A549 (cell line): Measurements from ENCODE around the gene FBRSL1. TPM values are rescaled to one million over a fixed set of nuclear protein-coding genes. Genes with fewer than 3 reads are reported as not detected.

Source experiments
- ATAC-seq, 2 experiments: fragments of 200-7000 bp in 1 of 2; fragments of >200 bp in 1 of 2; cut with Nextera tagmentation in 1 of 2; cut with Tn5 transposase in 1 of 2; 3 replicates each; pipeline versions ENCODE4 v1.8.0 to v1.9.1; 2018 to 2020; ENCODE audit warnings: mild to moderate bottlenecking in 1 of 2, moderate library complexity in 1 of 2
- CTCF ChIA-PET: fragments of 300-600 bp; sonication (Branson Sonifier 250); formaldehyde crosslinking; extraction: SDS; loops from one replicate; lab custom pipeline; 2021; ENCODE audit warnings: antibody characterized with exemption, inconsistent platforms; lab: Yijun Ruan, JAX
- POLR2A ChIA-PET: fragments of 350-600 bp; formaldehyde crosslinking; extraction: SDS; loops from one replicate; lab custom pipeline; 2021; ENCODE audit warnings: antibody characterized with exemption, inconsistent platforms; lab: Yijun Ruan, JAX
- DNase-seq, 2 experiments: peaks; one replicate each; pipeline versions ENCODE4 v3.0.0 to v3.0.0-alpha.2; 2011 to 2016; ENCODE audit warnings: low read depth in 1 of 2, low spot score in 1 of 2
- FAIRE-seq: peaks from 2 replicates; lab custom pipeline; 2011; peaks lifted over from hg19 to GRCh38; lab: Jason Lieb, UNC
- H3K27ac ChIP-seq, 2 experiments: fragments of >200 bp; sonication (Bioruptor Twin); formaldehyde crosslinking; 3 replicates each; pipeline ENCODE4 v1.5.1; 2016 to 2017
- H3K4me1 ChIP-seq: fragments of >200 bp; sonication (Bioruptor Twin); formaldehyde crosslinking; 3 replicates; pipeline ENCODE4 v1.6.1; 2016
- H3K4me2 ChIP-seq: fragments of >200 bp; sonication (Bioruptor Twin); formaldehyde crosslinking; 3 replicates; pipeline ENCODE4 v1.6.1; 2016
- H3K4me3 ChIP-seq: fragments of >200 bp; sonication (Bioruptor Twin); formaldehyde crosslinking; 3 replicates; pipeline ENCODE4 v1.5.1; 2016
- H3K9me3 ChIP-seq: fragments of >200 bp; sonication (Bioruptor Twin); formaldehyde crosslinking; 3 replicates; pipeline ENCODE4 v1.6.1; 2016
- CBX2 ChIP-seq: fragments of 200-600 bp; sonication (generic); IDR thresholded peaks from 2 replicates; pipeline ENCODE4 v1.6.1; 2016; ENCODE audit warnings: low read depth, mild to moderate bottlenecking, borderline replicate concordance
- CTCF ChIP-seq: fragments of >200 bp; sonication (Bioruptor Twin); formaldehyde crosslinking; IDR thresholded peaks from 3 replicates; pipeline ENCODE4 v1.5.1; 2016
- EHF ChIP-seq: fragments of 250-450 bp; sonication (Bioruptor Pico); IDR thresholded peaks from 2 replicates; pipeline ENCODE4 v1.5.0; 2020; ENCODE audit warnings: mild to moderate bottlenecking
- EHMT2 ChIP-seq: fragments of 200-600 bp; sonication (generic); IDR thresholded peaks from 2 replicates; pipeline ENCODE4 v1.6.1; 2016; ENCODE audit warnings: antibody characterized with exemption, low read depth, mild to moderate bottlenecking, moderate library complexity
- EP300 ChIP-seq, 2 experiments: fragments of >200 bp; sonication (Bioruptor Twin); formaldehyde crosslinking; IDR thresholded peaks; 2 replicates in 1 of 2; 3 replicates in 1 of 2; pipeline ENCODE4 v1.6.1; 2016 to 2017
- ESRRA ChIP-seq: fragments of 150-350 bp; IDR thresholded peaks from 2 replicates; pipeline ENCODE4 v1.6.1; 2014; ENCODE audit warnings: mild to moderate bottlenecking, low read length, borderline replicate concordance
- FOSL2 ChIP-seq, 2 experiments: fragments of 450-650 bp in 1 of 2; fragments of >200 bp in 1 of 2; sonication (Bioruptor Twin) in 1 of 2; formaldehyde crosslinking; IDR thresholded peaks; 2 replicates each; pipeline versions ENCODE4 v1.5.0 to v1.6.1; 2016 to 2020; ENCODE audit warnings: mild to moderate bottlenecking in 1 of 2, moderate library complexity in 1 of 2
- GATA3 ChIP-seq: IDR thresholded peaks from 2 replicates; pipeline ENCODE4 v1.6.1; 2012; ENCODE audit warnings: borderline replicate concordance
- HES2 ChIP-seq: fragments of >200 bp; sonication (Bioruptor Twin); formaldehyde crosslinking; IDR thresholded peaks from 2 replicates; pipeline ENCODE4 v1.6.1; 2016
- HEYL ChIP-seq: fragments of 250-450 bp; sonication (Bioruptor Pico); IDR thresholded peaks from 2 replicates; pipeline ENCODE4 v1.8.0; 2021; ENCODE audit warnings: mild to moderate bottlenecking, moderate library complexity
- HOXA7 ChIP-seq: fragments of 250-450 bp; sonication (Bioruptor Pico); IDR thresholded peaks from 2 replicates; pipeline ENCODE4 v1.5.0; 2020; ENCODE audit warnings: mild to moderate bottlenecking, moderate library complexity
- HOXB13 ChIP-seq: fragments of 250-450 bp; sonication (Bioruptor Pico); IDR thresholded peaks from 2 replicates; pipeline ENCODE4 v1.5.0; 2020; ENCODE audit warnings: low read depth, mild to moderate bottlenecking, moderate library complexity
- HOXB5 ChIP-seq: fragments of 250-450 bp; sonication (Bioruptor Pico); IDR thresholded peaks from 2 replicates; pipeline ENCODE4 v1.5.0; 2020; ENCODE audit warnings: mild to moderate bottlenecking, moderate library complexity
- KDM1A ChIP-seq: fragments of 200-600 bp; sonication (generic); IDR thresholded peaks from 2 replicates; pipeline ENCODE4 v1.6.1; 2016; ENCODE audit warnings: low read depth, mild to moderate bottlenecking
- MAFK ChIP-seq: fragments of 450-650 bp; IDR thresholded peaks from 2 replicates; pipeline ENCODE4 v1.6.1; 2014; ENCODE audit not compliant: partially characterized antibody
- MYC ChIP-seq: IDR thresholded peaks from 2 replicates; pipeline ENCODE4 v1.6.1; 2012; ENCODE audit warnings: mild to moderate bottlenecking, inconsistent platforms, low read length, improper control_type of control experiment, borderline replicate concordance
- NPAS2 ChIP-seq: fragments of 250-450 bp; sonication (Bioruptor Pico); IDR thresholded peaks from 2 replicates; pipeline ENCODE4 v1.8.0; 2022; ENCODE audit warnings: mild to moderate bottlenecking, moderate library complexity, borderline replicate concordance
- NR3C1 ChIP-seq: fragments of >200 bp; sonication (Bioruptor Twin); formaldehyde crosslinking; IDR thresholded peaks from 3 replicates; pipeline ENCODE4 v1.6.1; 2017
- POLR2A ChIP-seq: IDR thresholded peaks from 2 replicates; pipeline ENCODE4 v1.6.1; 2012; ENCODE audit warnings: mild to moderate bottlenecking, low read length
- POLR2AphosphoS2 ChIP-seq: conservative IDR thresholded peaks from 2 replicates; pipeline ENCODE4 v1.6.1; 2012; ENCODE audit warnings: low read length, improper control_type of control experiment, inconsistent platforms
- RAD21 ChIP-seq, 2 experiments: fragments of >200 bp in 1 of 2; sonication (Bioruptor Twin) in 1 of 2; formaldehyde crosslinking in 1 of 2; IDR thresholded peaks in 1 of 2; conservative IDR thresholded peaks in 1 of 2; 2 replicates in 1 of 2; 3 replicates in 1 of 2; pipeline ENCODE4 v1.6.1; 2012 to 2018; ENCODE audit warnings: inconsistent platforms in 1 of 2
- RARB ChIP-seq: fragments of 250-450 bp; sonication (Bioruptor Pico); IDR thresholded peaks from 2 replicates; pipeline ENCODE4 v1.8.0; 2021; ENCODE audit warnings: mild to moderate bottlenecking, moderate library complexity
- RFX5 ChIP-seq: fragments of 450-650 bp; IDR thresholded peaks from 2 replicates; pipeline ENCODE4 v1.7.1; 2014; ENCODE audit warnings: antibody characterized with exemption, mild to moderate bottlenecking, moderate library complexity
- SMC3 ChIP-seq: fragments of >200 bp; sonication (Bioruptor Twin); formaldehyde crosslinking; IDR thresholded peaks from 3 replicates; pipeline ENCODE4 v1.6.1; 2018; ENCODE audit warnings: inconsistent platforms
- SREBF2 ChIP-seq: fragments of 450-650 bp; IDR thresholded peaks from 2 replicates; pipeline ENCODE4 v1.6.1; 2014; ENCODE audit warnings: mild to moderate bottlenecking, moderate library complexity
- ZC3H11A ChIP-seq: fragments of 450-650 bp; IDR thresholded peaks from 2 replicates; pipeline ENCODE4 v1.6.1; 2014; ENCODE audit warnings: antibody characterized with exemption, mild to moderate bottlenecking
- ZFP36 ChIP-seq: fragments of 450-650 bp; IDR thresholded peaks from 2 replicates; pipeline ENCODE4 v1.6.1; 2014; ENCODE audit warnings: borderline replicate concordance; ENCODE audit not compliant: partially characterized antibody
- ZNF302 ChIP-seq: fragments of 250-450 bp; sonication (Bioruptor Pico); IDR thresholded peaks from 2 replicates; pipeline ENCODE4 v1.9.0; 2021; ENCODE audit warnings: inconsistent platforms, mild to moderate bottlenecking, moderate library complexity
- ZSCAN20 ChIP-seq: fragments of 250-450 bp; sonication (Bioruptor Pico); IDR thresholded peaks from 2 replicates; pipeline ENCODE4 v1.8.0; 2022; ENCODE audit warnings: mild to moderate bottlenecking, moderate library complexity
- WGBS: methylation state at CpG from one replicate; pipeline ENCODE4 v1.1.6; 2017; ENCODE audit errors: missing lambda C conversion rate; 5-methylcytosine and 5-hydroxymethylcytosine counted together
- polyA plus RNA-seq, 4 experiments: library from polyadenylated mRNA; depleted of rRNA in 3 of 4; stranded (reverse); fragments of >200 nt; fragmentation: RNase III in 1 of 4; extraction: RNeasy Plus Mini Kit Qiagen cat#74134 plus additional on column Dnase treatment in 1 of 4; gene quantifications; 2 replicates in 3 of 4; 3 replicates in 1 of 4; pipeline ENCODE4 v1.2.3, GENCODE V29; 2011 to 2017
- TF ChIP-seq, protein P1 (sequence below): fragments of 250-450 bp; sonication (Bioruptor Pico); IDR thresholded peaks from 2 replicates; pipeline ENCODE4 v1.5.0; 2020; ENCODE audit warnings: low read depth, mild to moderate bottlenecking, moderate library complexity
- TF ChIP-seq, protein P2 (sequence below): IDR thresholded peaks from 2 replicates; pipeline ENCODE4 v1.6.1; 2012; ENCODE audit warnings: low read depth, borderline replicate concordance
- TF ChIP-seq, protein P3 (sequence below): IDR thresholded peaks from 2 replicates; pipeline ENCODE4 v1.6.1; 2012

FBRSL1 gene
- polyA plus RNA-seq, 2 of the 4 experiments (the other 2 are of a cell fraction) = 3.0 to 32.8 TPM

DNA sequence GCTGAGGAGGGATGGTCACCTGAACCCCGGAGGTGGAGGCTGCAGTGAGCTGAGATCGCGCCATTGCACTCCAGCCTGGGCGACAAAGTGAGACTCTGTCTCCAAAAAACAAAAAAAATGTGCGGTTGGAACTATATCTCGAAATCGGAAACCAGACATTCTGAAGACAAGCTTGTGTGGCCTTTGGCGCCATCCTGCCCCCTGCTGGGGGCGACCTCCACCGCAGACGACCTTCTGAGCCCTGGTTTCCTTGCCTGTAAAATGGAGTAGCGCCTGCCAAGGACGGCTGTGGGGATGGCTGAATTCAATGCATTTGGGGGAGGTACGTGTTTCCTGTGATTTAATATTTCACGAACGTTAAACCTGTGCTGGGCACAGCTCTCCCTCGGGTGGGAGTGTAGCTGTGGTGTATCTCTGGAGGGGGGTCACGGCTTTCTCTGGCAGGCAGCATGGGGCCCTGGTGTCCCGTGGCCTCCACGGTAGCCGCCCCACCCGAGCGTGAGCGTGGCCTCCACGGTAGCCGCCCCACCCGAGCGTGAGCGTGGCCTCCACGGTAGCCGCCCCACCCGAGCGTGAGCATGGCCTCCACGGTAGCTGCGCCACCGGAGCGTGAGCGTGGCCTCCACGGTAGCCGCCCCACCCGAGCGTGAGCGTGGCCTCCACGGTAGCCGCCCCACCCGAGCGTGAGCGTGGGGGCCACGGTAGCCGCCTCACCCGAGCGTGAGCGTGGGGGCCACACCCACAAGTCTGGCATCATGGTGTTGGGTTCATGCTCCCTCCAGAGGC is 65.1 kb downstream of the FBRSL1 start:
- no peak for FAIRE-seq
- ChIA-PET POLR2A (no interaction called here), CTCF (interaction anchor here (0.7 to 3.2 kb wide), 10 partner anchors 9 to 421 kb away, joined by 3 to 26 read pairs (median 3); no protein-coding TSS in a partner anchor)
- no peaks in the 10 kb centered on the region for H3K9me3 ChIP-seq
- 87% methylated on average over 35 of the region's 53 CpGs for WGBS
- H3K27ac ChIP-seq = no peak overlapping the region
- peak; percentile 33 to 64 for DNase-seq
- ATAC-seq = peak in 1 of 2 experiments; percentile 33; a peak in 2 of 6 replicates
- H3K4me2 ChIP-seq = no peak overlapping the region
- H3K4me1 ChIP-seq = 0 out of 3 replicates have a peak, but pooled peaks cover 2% of the 10 kb centered on the region
- no peak overlapping the region for H3K4me3 ChIP-seq
- TF ChIP-seq NR3C1 (no peak), KDM1A (no peak), POLR2A (no peak), RARB (CRISPR knock-in tag) (no peak), FOSL2 (IDR thresholded peaks at IDR 0.05) (no peak), FOSL2 (CRISPR knock-in tag; IDR thresholded peaks at IDR 0.05) (no peak), HOXB13 (CRISPR knock-in tag) (no peak), ZC3H11A (no peak), HOXA7 (CRISPR knock-in tag) (no peak), MYC (no peak), SMC3 (peak; percentile 38; the same call in 2 of the 3 replicates), ZNF302 (CRISPR knock-in tag) (no peak), GATA3 (no peak), ESRRA (peak; percentile 55; the same call in 1 of the 2 replicates), POLR2AphosphoS2 (no peak), EHMT2 (no peak), HES2 (no peak), SREBF2 (no peak), HOXB5 (CRISPR knock-in tag) (no peak), MAFK (no peak), RFX5 (no peak), ZFP36 (no peak), EHF (CRISPR knock-in tag) (no peak), RAD21 (conservative IDR thresholded peaks at IDR 0.05 in 1 of 2, IDR thresholded peaks at IDR 0.05 in 1 of 2) (peak; percentile 36 to 67; a peak in 4 of 5 replicates), EP300 (IDR thresholded peaks at IDR 0.05) (no peak), CTCF (peak; percentile 40; the same call in 2 of the 3 replicates), ZSCAN20 (CRISPR knock-in tag) (no peak), NPAS2 (CRISPR knock-in tag) (no peak), CBX2 (no peak), HEYL (CRISPR knock-in tag) (no peak)
- TF ChIP-seq, protein P1, sequence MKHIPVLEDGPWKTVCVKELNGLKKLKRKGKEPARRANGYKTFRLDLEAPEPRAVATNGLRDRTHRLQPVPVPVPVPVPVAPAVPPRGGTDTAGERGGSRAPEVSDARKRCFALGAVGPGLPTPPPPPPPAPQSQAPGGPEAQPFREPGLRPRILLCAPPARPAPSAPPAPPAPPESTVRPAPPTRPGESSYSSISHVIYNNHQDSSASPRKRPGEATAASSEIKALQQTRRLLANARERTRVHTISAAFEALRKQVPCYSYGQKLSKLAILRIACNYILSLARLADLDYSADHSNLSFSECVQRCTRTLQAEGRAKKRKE (CRISPR knock-in tag) = no peak
- TF ChIP-seq, protein P2, sequence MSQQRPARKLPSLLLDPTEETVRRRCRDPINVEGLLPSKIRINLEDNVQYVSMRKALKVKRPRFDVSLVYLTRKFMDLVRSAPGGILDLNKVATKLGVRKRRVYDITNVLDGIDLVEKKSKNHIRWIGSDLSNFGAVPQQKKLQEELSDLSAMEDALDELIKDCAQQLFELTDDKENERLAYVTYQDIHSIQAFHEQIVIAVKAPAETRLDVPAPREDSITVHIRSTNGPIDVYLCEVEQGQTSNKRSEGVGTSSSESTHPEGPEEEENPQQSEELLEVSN = no peak
- TF ChIP-seq, protein P3, sequence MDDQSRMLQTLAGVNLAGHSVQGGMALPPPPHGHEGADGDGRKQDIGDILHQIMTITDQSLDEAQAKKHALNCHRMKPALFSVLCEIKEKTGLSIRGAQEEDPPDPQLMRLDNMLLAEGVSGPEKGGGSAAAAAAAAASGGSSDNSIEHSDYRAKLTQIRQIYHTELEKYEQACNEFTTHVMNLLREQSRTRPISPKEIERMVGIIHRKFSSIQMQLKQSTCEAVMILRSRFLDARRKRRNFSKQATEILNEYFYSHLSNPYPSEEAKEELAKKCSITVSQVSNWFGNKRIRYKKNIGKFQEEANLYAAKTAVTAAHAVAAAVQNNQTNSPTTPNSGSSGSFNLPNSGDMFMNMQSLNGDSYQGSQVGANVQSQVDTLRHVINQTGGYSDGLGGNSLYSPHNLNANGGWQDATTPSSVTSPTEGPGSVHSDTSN = no peak
